Body of pancreas (tissue), 4 donors: ENCODE data around the gene ZC3HAV1.

Experiments used
- POLR2A ChIP-seq, 3 donors: fragments of 450-650 bp; IDR thresholded peaks; one replicate each; pipeline ENCODE4 v1.6.1; 2016; ENCODE audit warnings: antibody characterized with exemption in 3 of 3, mild to moderate bottlenecking in 2 of 3
- TF ChIP-seq, protein P1 (sequence below), 7 experiments: fragments of 450-650 bp in 4 of 7; fragments of 200-600 bp in 3 of 7; sonication (generic) in 3 of 7; IDR thresholded peaks; one replicate each; pipeline ENCODE4 v1.5.1; 2016 to 2019; ENCODE audit warnings: antibody characterized with exemption in 7 of 7

DNA sequence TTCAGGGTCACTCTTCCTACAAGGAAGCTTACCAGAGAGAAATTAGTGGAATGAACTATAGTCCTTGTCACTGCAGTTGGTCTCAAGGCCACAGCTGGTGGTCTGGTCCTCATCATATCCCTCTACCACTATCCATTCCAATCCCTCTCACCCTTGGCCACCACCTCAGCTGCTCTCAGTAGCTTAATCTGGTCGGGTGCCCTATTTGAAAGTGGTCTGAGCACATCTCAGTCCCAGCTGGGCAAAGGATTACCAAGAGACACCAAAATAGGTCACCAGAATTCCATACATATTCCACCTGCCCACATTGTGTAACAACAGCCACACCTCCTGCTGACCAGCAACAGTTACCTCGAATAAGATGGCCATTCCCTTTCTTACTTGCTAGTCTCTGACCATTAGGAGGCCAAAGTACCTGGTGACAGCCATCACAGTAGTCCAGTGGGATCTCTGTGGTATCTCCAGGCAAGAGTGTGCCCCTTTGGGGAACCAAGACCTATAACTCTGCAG lies 3.3 kb upstream of the ZC3HAV1 start:
- TF ChIP-seq, protein P1, sequence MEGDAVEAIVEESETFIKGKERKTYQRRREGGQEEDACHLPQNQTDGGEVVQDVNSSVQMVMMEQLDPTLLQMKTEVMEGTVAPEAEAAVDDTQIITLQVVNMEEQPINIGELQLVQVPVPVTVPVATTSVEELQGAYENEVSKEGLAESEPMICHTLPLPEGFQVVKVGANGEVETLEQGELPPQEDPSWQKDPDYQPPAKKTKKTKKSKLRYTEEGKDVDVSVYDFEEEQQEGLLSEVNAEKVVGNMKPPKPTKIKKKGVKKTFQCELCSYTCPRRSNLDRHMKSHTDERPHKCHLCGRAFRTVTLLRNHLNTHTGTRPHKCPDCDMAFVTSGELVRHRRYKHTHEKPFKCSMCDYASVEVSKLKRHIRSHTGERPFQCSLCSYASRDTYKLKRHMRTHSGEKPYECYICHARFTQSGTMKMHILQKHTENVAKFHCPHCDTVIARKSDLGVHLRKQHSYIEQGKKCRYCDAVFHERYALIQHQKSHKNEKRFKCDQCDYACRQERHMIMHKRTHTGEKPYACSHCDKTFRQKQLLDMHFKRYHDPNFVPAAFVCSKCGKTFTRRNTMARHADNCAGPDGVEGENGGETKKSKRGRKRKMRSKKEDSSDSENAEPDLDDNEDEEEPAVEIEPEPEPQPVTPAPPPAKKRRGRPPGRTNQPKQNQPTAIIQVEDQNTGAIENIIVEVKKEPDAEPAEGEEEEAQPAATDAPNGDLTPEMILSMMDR (IDR thresholded peaks at IDR 0.05): no peak
- no peak for TF ChIP-seq POLR2A (IDR thresholded peaks at IDR 0.05)
